Lower lobe of right lung (tissue), 2 donors: ENCODE results near the gene RTP5. TPM values are rescaled to one million over a fixed set of nuclear protein-coding genes. Genes with fewer than 3 reads are reported as not detected.
A peak's percentile ranks its signal among the peaks of the same experiment; 100 is the strongest.

Experiments used
- ATAC-seq, 2 donors: fragments of 200-7000 bp; cut with Tn5 transposase; one replicate each; pipeline ENCODE4 v1.9.1; 2020 to 2022; ENCODE audit warnings: mild to moderate bottlenecking in 2 of 2, moderate library complexity in 2 of 2
- DNase-seq: peaks from one replicate; pipeline ENCODE4 v3.0.0-alpha.2; 2020
- H3K27ac ChIP-seq: fragments of 200-600 bp; one replicate; pipeline ENCODE4 v1.8.0; 2022
- H3K27me3 ChIP-seq: fragments of 200-600 bp; one replicate; pipeline ENCODE4 v1.8.0; 2022; ENCODE audit warnings: low read depth
- H3K36me3 ChIP-seq: fragments of 200-600 bp; one replicate; pipeline ENCODE4 v1.8.0; 2022; ENCODE audit warnings: mild to moderate bottlenecking
- H3K4me1 ChIP-seq: fragments of 200-600 bp; one replicate; pipeline ENCODE4 v1.8.0; 2022
- H3K4me3 ChIP-seq: fragments of 200-600 bp; one replicate; pipeline ENCODE4 v1.8.0; 2022; ENCODE audit warnings: mild to moderate bottlenecking
- H3K9me3 ChIP-seq: fragments of 200-600 bp; one replicate; pipeline ENCODE4 v1.8.0; 2022
- intact Hi-C: fragments of 100-400 bp; cut with DNase I; formaldehyde crosslinking; loops from one replicate; pipeline ENCODE4 v1.11.0; 2022
- total RNA-seq: library from RNA; stranded (reverse); fragmentation: NEBNext Ultra II Directional; extraction: Animal tissue kit (Norgen Biotek cat#: 25700); gene quantifications from one replicate; pipeline ENCODE4 v1.2.1, GENCODE V29; 2021
- TF ChIP-seq, protein P1 (sequence below): fragments of 200-600 bp; IDR thresholded peaks from one replicate; pipeline ENCODE4 v1.8.0; 2022; ENCODE audit warnings: antibody characterized with exemption, mild to moderate bottlenecking
- donor health status: DM: no; HTN: yes; CAD: no; lungs with severe emphysema.

Gene RTP5
- total RNA-seq, 1 donor from 2014 or later: not detected

DNA sequence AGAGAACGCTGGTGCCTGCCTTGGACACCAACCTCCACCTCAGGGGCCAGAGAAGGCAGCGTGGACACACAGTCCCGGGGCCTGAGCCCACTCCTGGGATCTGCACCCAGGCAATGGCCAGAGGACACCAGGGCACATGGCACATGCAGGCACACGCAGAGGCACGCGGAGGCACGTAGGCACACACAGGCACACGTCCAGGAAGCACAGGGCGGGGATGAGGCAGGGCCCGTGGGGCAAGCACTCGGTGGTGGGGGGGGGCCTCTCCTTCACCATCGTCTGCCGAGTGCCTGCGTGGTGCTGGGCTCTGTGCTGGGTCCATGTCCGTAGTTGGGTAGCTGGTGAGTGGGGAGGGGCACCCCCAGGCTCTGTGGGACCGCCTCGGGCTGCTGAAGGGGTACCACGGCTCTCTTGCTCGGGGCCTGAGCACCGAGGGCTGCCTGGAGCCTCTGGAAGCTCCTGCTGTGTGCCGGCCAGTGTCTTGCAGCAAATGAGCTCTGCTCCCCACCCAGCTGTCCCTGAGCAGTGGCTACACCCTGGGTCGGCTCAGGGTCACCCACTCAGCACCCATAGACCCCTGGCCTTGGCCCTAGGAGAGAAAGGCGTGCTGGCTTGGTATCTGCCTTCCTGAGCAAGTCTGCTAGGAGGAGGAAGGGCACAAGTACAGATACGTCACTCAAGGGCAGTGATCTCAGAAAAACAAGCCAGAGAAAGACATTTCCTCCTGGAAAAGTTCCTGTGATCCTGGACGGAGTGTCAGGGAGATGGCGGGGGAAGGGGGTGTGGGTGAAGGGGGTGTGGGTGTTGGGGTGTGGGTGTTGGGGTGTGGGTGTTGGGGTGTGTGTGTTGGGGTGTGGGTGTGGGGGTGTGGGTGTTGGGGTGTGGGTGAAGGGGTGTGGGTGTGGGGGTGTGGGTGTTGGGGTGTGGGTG is 26.4 kb downstream of the RTP5 start:
- Histone ChIP-seq H3K4me1 (peaks cover 6% of the 10 kb centered on the region), H3K4me3 (no peak overlapping the region), H3K27me3 (no peaks in the 10 kb centered on the region), H3K36me3 (no peaks in the 10 kb centered on the region), H3K9me3 (no peaks in the 10 kb centered on the region), H3K27ac (peak overlapping the region; percentile 41)
- intact Hi-C loops: no loop called here
- ATAC-seq: peak; percentile 18 to 21
- TF ChIP-seq, protein P1, sequence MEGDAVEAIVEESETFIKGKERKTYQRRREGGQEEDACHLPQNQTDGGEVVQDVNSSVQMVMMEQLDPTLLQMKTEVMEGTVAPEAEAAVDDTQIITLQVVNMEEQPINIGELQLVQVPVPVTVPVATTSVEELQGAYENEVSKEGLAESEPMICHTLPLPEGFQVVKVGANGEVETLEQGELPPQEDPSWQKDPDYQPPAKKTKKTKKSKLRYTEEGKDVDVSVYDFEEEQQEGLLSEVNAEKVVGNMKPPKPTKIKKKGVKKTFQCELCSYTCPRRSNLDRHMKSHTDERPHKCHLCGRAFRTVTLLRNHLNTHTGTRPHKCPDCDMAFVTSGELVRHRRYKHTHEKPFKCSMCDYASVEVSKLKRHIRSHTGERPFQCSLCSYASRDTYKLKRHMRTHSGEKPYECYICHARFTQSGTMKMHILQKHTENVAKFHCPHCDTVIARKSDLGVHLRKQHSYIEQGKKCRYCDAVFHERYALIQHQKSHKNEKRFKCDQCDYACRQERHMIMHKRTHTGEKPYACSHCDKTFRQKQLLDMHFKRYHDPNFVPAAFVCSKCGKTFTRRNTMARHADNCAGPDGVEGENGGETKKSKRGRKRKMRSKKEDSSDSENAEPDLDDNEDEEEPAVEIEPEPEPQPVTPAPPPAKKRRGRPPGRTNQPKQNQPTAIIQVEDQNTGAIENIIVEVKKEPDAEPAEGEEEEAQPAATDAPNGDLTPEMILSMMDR: no peak
- DNase-seq: peak; percentile 44

DNA sequence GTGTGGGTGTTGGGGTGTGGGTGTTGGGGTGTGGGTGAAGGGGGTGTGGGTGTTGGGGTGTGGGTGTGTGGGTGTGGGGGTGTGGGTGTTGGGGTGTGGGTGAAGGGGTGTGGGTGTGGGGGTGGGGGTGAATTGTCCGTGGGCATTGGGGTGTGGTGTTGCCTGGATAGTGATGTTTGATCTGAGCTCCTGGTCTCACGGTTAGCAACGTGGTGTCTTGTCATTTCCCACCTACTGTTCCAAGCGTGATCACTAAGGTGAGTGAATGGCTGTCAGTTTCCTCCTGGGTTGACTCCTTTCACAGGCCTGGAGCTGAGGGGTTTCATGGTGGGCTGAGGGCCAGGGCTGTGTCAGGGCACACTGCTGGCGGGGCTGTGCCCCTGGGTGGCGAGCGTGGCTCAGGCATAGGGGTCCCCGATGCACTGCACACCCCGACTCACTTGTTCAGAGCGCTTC is 27.2 kb downstream of the RTP5 start:
- no peak for ATAC-seq
- H3K36me3 ChIP-seq: no peaks in the 10 kb centered on the region
- TF ChIP-seq, protein P1: no peak
- peaks cover 6% of the 10 kb centered on the region for H3K4me1 ChIP-seq
- no peak overlapping the region for H3K27ac ChIP-seq
- no peak for DNase-seq
- intact Hi-C loops: no loop called here
- no peaks in the 10 kb centered on the region for H3K9me3 ChIP-seq
- H3K27me3 ChIP-seq: no peaks in the 10 kb centered on the region
- no peak overlapping the region for H3K4me3 ChIP-seq

DNA sequence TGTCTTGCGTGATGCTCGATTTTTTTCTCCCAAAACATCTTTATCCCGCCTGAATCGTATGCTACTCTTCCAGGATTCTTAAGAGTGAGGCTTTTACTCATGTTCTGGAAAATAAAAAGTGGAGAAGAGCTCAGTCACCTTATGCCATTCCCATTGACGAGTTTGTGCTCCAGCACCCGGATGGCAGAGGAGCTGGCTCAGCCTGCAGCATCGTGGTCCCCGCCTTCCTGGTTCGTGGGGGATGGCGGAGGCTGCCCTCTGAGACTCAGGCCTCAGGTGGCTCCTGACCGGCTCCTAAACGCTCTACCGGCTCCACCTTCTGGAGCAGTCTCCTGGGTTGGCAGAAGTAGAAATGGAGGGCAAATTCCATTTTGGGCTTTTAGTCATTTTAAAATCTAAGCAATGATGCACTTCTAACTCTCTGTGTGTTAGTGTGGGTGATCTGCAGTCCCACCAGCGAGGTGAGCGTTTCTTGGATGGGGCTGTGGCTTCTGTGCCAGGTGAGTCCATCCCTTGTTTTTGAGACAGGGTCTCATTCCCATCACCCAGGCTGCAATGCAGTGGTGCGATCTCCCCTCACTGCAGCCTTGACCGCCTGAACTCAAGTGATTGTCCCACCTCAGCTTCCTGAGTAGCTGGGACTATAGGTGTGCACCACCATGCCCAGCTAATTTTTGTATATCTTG is 27.8 kb downstream of the RTP5 start:
- Histone ChIP-seq H3K4me3 (no peak overlapping the region), H3K9me3 (no peaks in the 10 kb centered on the region), H3K27me3 (no peaks in the 10 kb centered on the region), H3K27ac (no peak overlapping the region), H3K36me3 (no peaks in the 10 kb centered on the region), H3K4me1 (peaks cover 6% of the 10 kb centered on the region)
- ATAC-seq (no peak), DNase-seq (no peak)
- TF ChIP-seq, protein P1: no peak
- intact Hi-C loops: no loop called here

DNA sequence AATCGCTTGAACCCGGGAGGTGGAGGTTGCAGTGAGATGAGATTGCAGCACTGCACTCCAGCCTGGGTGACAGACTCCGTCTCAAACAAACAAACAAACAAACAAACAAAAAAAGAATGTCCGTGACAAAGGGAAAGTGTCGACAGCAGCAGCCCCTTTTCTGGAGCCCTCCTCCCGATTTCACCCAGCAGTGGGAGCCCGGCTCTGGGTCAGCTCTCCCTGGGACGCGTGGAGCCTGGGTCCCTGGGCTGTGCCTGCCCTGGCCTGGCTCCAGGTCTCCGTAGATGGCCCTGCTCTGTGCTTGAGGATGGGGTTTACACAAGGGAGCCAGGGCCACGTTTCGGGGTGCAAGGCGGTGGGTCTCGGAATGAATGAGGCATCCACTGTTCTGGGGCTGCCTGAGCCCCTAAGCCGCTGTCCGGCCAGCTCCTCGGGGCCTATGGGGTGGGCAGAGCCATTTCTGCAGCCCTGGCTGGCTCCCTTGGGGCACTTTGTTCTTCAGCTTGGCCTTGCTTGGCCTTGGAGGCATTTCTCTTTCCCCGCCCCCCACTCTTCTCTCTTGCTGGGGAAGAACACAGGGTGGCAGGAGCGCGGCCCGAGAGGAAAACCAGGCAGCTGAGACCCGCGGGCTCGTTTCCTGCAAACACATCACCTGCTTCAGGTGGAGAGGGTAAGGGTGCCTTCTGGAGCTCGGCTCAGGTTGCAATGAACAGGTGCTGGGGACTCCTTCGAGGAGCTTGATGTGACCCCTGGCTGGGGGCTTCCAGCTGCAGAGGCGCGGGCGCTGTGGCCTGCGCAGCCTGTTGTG is 29.1 kb downstream of the RTP5 start:
- no peaks in the 10 kb centered on the region for H3K27me3 ChIP-seq
- intact Hi-C loops: no loop called here
- ATAC-seq (no peak), DNase-seq (peak; percentile 42)
- no peak overlapping the region for H3K4me3 ChIP-seq
- peaks cover 6% of the 10 kb centered on the region for H3K4me1 ChIP-seq
- TF ChIP-seq, protein P1: no peak
- no peaks in the 10 kb centered on the region for H3K9me3 ChIP-seq
- no peaks in the 10 kb centered on the region for H3K36me3 ChIP-seq
- H3K27ac ChIP-seq: no peak overlapping the region
